ENCODE measurements around the gene HDAC4. TPM values are rescaled to one million over a fixed set of nuclear protein-coding genes. Genes with fewer than 3 reads are reported as not detected.

HDAC4 gene
- total RNA-seq, 2 experiments from 2014 or later: 30.0 to 35.8 TPM

DNA sequence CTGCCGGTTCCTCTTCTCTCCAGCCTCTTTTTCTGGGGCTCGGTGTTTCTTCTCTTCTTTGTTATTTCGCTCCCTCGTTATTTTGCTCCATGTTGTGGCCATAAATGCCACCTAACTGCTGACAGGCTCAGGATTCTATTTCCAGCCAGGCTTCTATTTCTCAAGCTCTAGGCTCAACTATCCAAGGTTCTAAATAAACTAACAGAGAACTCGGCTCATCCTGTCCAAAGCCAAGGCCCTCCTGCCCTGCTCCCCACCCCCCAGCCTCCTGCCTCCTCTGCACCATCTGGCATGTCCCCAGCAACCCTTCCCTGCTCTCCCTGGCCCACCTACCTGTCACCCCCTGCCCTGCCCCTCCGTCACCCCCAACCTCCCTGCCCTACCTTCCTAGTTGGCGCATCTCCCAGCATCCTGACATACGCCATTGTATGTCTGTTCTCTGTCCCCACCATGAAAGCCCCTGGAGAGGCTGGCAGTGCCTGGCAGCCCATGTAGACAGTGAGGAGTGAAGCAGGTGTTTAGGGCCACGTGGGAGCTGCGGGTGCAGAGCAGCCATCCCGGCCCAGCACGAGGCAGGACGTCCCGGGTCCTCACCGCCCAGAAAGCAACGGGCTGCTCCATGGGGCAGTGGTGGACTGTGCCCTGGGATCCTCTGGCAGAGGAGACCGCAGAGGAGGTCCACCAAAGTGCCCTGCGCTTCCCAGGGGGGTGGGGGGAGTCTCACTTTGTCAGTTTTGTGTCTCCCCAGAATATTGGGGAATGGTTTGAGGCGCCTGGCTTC, 366.1 kb downstream of the HDAC4 start:
- H3K27me3 Mint-ChIP-seq: peaks cover 5% of the 10 kb centered on the region
- no peak overlapping the region for H3K4me3 Mint-ChIP-seq
- no peak overlapping the region for H3K27ac Mint-ChIP-seq
- no peaks in the 10 kb centered on the region for H3K4me1 Mint-ChIP-seq (ENCODE audit: low read depth)
- intact Hi-C loops (cut with micrococcal nuclease): loop anchor here (2.0 to 5.0 kb wide), 2 partner anchors 230 to 848 kb away; no protein-coding TSS in a partner anchor
- H3K9me3 Mint-ChIP-seq: no peaks in the 10 kb centered on the region
- H3K36me3 Mint-ChIP-seq: no peaks in the 10 kb centered on the region
- ChIA-PET CTCF (interaction anchor here (0.7 kb wide), 1 partner anchor 225 kb away, joined by 3 read pairs; no protein-coding TSS in a partner anchor), POLR2A (no interaction called here)
- DNase-seq: no peak

DNA sequence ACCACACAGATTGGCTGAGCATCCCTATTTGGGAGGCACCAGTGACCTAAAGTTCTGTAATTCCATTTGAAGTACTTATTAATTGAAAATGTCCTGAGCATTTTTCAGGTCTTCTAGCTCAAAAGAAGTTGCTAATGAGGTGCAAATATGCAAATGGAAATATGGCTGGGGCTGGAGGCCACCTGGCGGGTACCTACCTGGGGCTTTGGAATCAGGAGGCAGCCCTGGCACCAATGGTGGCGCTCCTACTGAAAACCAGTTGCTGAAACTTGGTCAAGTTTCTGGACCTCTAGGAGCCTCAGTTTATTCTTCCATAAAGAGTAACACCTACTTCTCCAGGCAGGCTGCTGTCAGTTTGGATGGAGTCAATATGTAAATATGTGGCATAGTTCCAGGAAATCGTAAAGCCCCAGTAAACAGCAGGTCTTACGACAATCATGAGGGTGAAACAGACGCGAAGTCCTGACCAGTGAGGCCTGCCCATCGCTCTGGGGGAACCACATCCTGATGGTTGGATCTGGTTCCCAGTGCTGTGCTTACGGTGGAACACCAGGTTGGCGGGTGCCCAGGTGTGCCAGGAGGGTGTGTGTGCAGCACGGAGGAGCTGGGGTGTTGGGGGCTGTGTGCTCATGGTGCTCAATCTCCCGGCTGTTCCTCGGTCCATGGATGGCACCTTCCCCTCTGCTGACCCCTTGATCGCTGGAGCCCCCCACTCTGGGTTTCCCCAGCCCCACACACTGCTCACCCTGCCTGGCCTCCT, 366.8 kb downstream of the HDAC4 start:
- ChIA-PET CTCF (no interaction called here), POLR2A (no interaction called here)
- Mint-ChIP-seq H3K36me3 (no peaks in the 10 kb centered on the region), H3K4me3 (no peak overlapping the region), H3K27me3 (peaks cover 5% of the 10 kb centered on the region), H3K9me3 (no peaks in the 10 kb centered on the region), H3K27ac (no peak overlapping the region), H3K4me1 (ENCODE audit: low read depth) (no peaks in the 10 kb centered on the region)
- DNase-seq: no peak
- intact Hi-C loops (cut with micrococcal nuclease): loop anchor here (2.0 kb wide), 1 partner anchor 231 kb away; no protein-coding TSS in a partner anchor

GRCh38 chr2:239029958-239030357, 370.9 kb downstream of the HDAC4 start:
- ChIA-PET POLR2A (no interaction called here), CTCF (no interaction called here)
- no peaks in the 10 kb centered on the region for H3K36me3 Mint-ChIP-seq
- no peak overlapping the region for H3K27ac Mint-ChIP-seq
- intact Hi-C loops (cut with micrococcal nuclease): no loop called here
- no peaks in the 10 kb centered on the region for H3K4me1 Mint-ChIP-seq (ENCODE audit: low read depth)
- DNase-seq: no peak
- H3K9me3 Mint-ChIP-seq: no peaks in the 10 kb centered on the region
- H3K4me3 Mint-ChIP-seq: no peak overlapping the region
- H3K27me3 Mint-ChIP-seq: peaks cover 5% of the 10 kb centered on the region

DNA sequence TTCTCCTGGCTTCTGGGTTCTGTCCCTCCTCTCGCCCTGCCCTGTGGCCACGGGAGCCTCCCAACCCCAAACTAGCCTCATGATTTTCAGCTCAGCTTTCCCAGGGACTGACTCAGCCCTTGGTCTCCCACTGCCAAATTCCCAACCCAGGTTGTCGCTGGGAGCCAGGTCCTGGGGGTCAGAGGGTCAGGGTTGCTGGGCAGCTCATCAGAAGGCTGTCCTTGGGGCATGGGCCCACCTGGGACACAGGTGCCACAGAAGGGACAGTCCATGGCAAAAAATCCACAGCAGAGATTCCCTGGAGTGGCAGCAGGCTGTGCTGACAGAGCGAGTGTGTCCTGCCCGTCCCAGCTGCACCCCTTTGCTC, 372.6 kb downstream of the HDAC4 start:
- Mint-ChIP-seq H3K36me3 (no peaks in the 10 kb centered on the region), H3K9me3 (no peaks in the 10 kb centered on the region), H3K4me1 (ENCODE audit: low read depth) (no peaks in the 10 kb centered on the region), H3K27ac (no peak overlapping the region), H3K4me3 (no peak overlapping the region), H3K27me3 (peaks cover 2% of the 10 kb centered on the region)
- ChIA-PET CTCF (no interaction called here), POLR2A (no interaction called here)
- intact Hi-C loops (cut with micrococcal nuclease): no loop called here
- DNase-seq: no peak

DNA sequence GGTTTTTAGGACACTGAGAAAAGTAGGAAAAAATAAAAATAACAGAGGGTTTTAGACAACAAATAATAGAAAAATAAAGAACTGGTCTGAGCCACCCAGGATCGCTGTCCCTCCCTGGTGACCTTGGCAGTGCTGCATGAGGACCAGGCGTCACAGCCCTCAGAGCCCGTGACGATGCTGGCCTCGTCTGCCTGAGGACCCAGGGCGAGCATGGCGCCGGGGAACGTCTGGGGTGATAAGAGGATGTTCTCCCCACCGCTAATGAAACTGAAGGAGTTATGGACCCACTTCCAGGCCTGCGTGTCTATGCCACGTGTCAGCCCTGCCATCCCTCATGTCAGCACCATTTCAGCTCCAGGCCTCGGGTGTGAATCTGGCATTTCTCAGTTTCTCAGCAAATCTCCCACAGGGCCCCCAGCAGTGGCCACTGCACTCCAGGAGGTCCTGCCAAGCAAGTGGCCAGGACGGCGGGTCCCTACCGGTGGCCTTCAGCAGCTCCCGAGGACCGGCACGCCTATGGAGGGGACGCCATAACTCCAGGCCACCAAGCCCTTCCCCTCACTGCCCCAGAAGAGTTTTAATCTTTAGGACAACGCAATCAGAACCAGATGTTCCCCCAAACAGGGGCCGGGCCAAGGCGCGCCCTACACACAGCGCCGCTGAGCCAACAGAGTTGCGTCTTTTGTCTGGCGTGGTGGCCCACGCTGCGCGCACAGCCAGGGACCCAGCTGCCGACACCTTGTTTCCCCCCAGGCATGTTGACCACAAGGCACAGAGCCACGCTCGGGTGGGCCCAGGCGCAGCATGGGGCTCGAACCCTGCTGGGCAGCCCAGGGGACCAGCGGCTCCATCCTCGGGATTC, 373.2 kb downstream of the HDAC4 start:
- ChIA-PET CTCF (no interaction called here), POLR2A (no interaction called here)
- H3K27ac Mint-ChIP-seq: no peak overlapping the region
- intact Hi-C loops (cut with micrococcal nuclease): no loop called here
- no peaks in the 10 kb centered on the region for H3K9me3 Mint-ChIP-seq
- H3K4me3 Mint-ChIP-seq: no peak overlapping the region
- H3K27me3 Mint-ChIP-seq: peaks cover 4% of the 10 kb centered on the region
- DNase-seq: no peak
- no peaks in the 10 kb centered on the region for H3K4me1 Mint-ChIP-seq (ENCODE audit: low read depth)
- no peaks in the 10 kb centered on the region for H3K36me3 Mint-ChIP-seq

DNA sequence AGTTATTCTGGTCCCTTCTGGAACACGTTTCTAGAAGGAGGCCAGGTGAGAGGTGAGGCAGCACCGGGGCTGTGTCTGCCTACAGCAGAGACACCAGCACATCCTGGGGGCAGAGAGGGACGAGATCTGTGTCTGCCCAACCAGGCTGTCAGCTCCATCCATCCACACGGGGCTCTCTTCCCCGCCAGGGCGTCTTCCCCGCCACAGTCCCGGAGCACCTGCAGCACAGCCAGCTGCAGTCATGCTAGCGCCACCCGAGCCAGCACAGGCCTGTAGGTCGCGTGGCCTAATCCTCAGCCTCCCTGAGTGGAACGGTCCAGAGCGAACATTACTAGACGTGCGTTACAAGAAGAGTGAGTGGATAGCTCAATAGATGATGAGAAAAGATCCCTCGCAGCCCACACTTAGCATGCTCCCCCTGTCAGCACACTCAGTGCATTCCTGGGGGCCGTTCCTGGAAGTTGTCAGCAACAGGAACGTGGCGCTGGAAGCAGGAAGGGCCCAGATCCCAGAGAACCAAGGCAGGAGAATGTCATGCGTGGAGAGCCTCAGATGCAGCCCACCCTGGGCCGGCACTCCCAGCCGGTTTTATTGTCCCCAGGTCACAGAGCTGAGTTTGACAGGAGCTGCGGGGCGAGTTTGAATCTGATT, 374.0 kb downstream of the HDAC4 start:
- Mint-ChIP-seq H3K36me3 (no peaks in the 10 kb centered on the region), H3K4me1 (ENCODE audit: low read depth) (no peaks in the 10 kb centered on the region), H3K9me3 (no peaks in the 10 kb centered on the region), H3K4me3 (no peak overlapping the region), H3K27ac (no peak overlapping the region), H3K27me3 (peaks cover 5% of the 10 kb centered on the region)
- intact Hi-C loops (cut with micrococcal nuclease): no loop called here
- no peak for DNase-seq
- ChIA-PET CTCF (no interaction called here), POLR2A (no interaction called here)

GRCh38 chr2:239025951-239026461, 374.8 kb downstream of the HDAC4 start:
- DNase-seq: no peak
- ChIA-PET CTCF (no interaction called here), POLR2A (no interaction called here)
- no peak overlapping the region for H3K27ac Mint-ChIP-seq
- intact Hi-C loops (cut with micrococcal nuclease): no loop called here
- no peaks in the 10 kb centered on the region for H3K9me3 Mint-ChIP-seq
- no peaks in the 10 kb centered on the region for H3K36me3 Mint-ChIP-seq
- no peaks in the 10 kb centered on the region for H3K4me1 Mint-ChIP-seq (ENCODE audit: low read depth)
- peaks cover 8% of the 10 kb centered on the region for H3K27me3 Mint-ChIP-seq
- H3K4me3 Mint-ChIP-seq: no peak overlapping the region

- ChIA-PET POLR2A (no interaction called here), CTCF (no interaction called here)
- no peak for DNase-seq
- Mint-ChIP-seq H3K36me3 (no peaks in the 10 kb centered on the region), H3K4me1 (ENCODE audit: low read depth) (no peaks in the 10 kb centered on the region), H3K4me3 (no peak overlapping the region), H3K27me3 (peaks cover 8% of the 10 kb centered on the region), H3K27ac (no peak overlapping the region), H3K9me3 (no peaks in the 10 kb centered on the region)
- intact Hi-C loops (cut with micrococcal nuclease): no loop called here
These were observed 375.6 kb downstream of the HDAC4 start for GRCh38 chr2:239025096-239025801.

- no peak for DNase-seq
- CTCF ChIA-PET: no interaction called here
- POLR2A ChIA-PET: no interaction called here
- H3K27ac Mint-ChIP-seq: no peak overlapping the region
- H3K27me3 Mint-ChIP-seq: peaks cover 8% of the 10 kb centered on the region
- intact Hi-C loops (cut with micrococcal nuclease): no loop called here
- no peaks in the 10 kb centered on the region for H3K36me3 Mint-ChIP-seq
- H3K4me3 Mint-ChIP-seq: no peak overlapping the region
- no peaks in the 10 kb centered on the region for H3K4me1 Mint-ChIP-seq (ENCODE audit: low read depth)
- no peaks in the 10 kb centered on the region for H3K9me3 Mint-ChIP-seq
These were observed 376.6 kb downstream of the HDAC4 start for GRCh38 chr2:239024226-239024625.

- Mint-ChIP-seq H3K4me3 (no peak overlapping the region), H3K36me3 (no peaks in the 10 kb centered on the region), H3K27me3 (peaks cover 8% of the 10 kb centered on the region), H3K27ac (no peak overlapping the region), H3K4me1 (ENCODE audit: low read depth) (no peaks in the 10 kb centered on the region), H3K9me3 (no peaks in the 10 kb centered on the region)
- intact Hi-C loops (cut with micrococcal nuclease): no loop called here
- ChIA-PET CTCF (no interaction called here), POLR2A (no interaction called here)
- no peak for DNase-seq
These were observed 378.2 kb downstream of the HDAC4 start for GRCh38 chr2:239022437-239023260.

Data from activated CD4-positive, alpha-beta memory T cell treated with anti-CD3 and anti-CD28 coated beads for 36 hours (primary cell).